Activated CD4-positive, alpha-beta memory T cell treated with anti-CD3 and anti-CD28 coated beads, Interleukin-2, amount 10 ng/mL, durations not matched to agents 7 days and 5 days (primary cell): ENCODE measurements around the gene NAT9. TPM values are rescaled to one million over a fixed set of nuclear protein-coding genes. Genes with fewer than 3 reads are reported as not detected.

Experiments
- CTCF ChIA-PET: fragments of 350-600 bp; sonication (Branson Sonifier 250); formaldehyde crosslinking; loops from one replicate; lab custom pipeline; 2021; ENCODE audit warnings: antibody characterized with exemption, inconsistent platforms; lab: Charles Lee
- POLR2A ChIA-PET: fragments of 350-600 bp; sonication (Branson Sonifier 250); formaldehyde crosslinking; loops from one replicate; lab custom pipeline; 2021; ENCODE audit warnings: antibody characterized with exemption; lab: Charles Lee
- DNase-seq: peaks from one replicate; pipeline ENCODE4 v3.0.0-alpha.2; 2020
- H3K27ac Mint-ChIP-seq: one replicate; pipeline ENCODE4 v1.8.0; 2021; ENCODE audit warnings: mild to moderate bottlenecking, mixed read lengths
- H3K27me3 Mint-ChIP-seq: one replicate; pipeline ENCODE4 v1.8.0; 2021; ENCODE audit warnings: mixed read lengths
- H3K36me3 Mint-ChIP-seq: one replicate; pipeline ENCODE4 v1.8.0; 2021; ENCODE audit warnings: low read depth, mixed read lengths
- H3K4me1 Mint-ChIP-seq: one replicate; pipeline ENCODE4 v1.8.0; 2021; ENCODE audit warnings: mixed read lengths
- H3K4me3 Mint-ChIP-seq: one replicate; pipeline ENCODE4 v1.8.0; 2021; ENCODE audit warnings: mild to moderate bottlenecking, mixed read lengths
- H3K9me3 Mint-ChIP-seq: one replicate; pipeline ENCODE4 v1.8.0; 2021; ENCODE audit warnings: mixed read lengths
- total RNA-seq, 2 experiments: library from RNA; stranded (reverse); gene quantifications; one replicate each; pipeline ENCODE4 v1.2.3, GENCODE V29; 2021

The NAT9 gene
- total RNA-seq, 2 experiments from 2014 or later = 32.1 to 32.3 TPM

DNA sequence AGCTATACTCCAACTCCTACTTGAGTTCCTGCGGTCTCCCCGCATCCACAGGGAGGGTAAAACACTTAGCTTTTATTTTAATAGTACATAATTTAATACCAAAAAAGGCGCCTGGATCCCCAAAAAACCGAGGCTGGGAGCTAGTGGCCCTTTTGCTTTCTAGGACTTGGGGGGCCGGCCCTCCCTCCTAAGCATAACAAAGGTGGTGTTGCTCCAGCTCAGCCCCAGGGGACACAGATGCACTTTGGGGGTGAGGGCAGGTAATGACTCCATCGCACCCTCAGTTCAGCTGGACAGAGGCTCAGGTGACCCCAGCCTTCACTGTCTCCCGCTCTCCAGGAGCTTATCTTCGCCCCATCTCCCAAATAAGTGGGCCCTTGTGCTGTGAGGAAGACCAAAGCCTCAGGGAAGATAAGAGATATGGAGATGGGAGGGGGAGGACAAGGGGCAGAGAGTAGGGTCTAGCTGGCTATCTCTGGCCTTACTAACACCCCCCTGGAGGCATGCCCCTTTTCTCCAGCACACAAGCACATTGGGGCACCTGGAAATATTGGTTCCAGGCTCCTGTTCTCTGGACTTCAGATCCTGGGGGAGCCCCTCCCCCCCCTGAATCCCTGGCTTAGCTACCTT lies 30.5 kb downstream of the NAT9 start:
- H3K4me1 Mint-ChIP-seq = peaks cover 65% of the 10 kb centered on the region
- no peaks in the 10 kb centered on the region for H3K27me3 Mint-ChIP-seq
- peaks cover 40% of the 10 kb centered on the region for H3K36me3 Mint-ChIP-seq
- POLR2A ChIA-PET = interaction anchor here (0.7 to 9.2 kb wide), 14 partner anchors 8 to 127 kb away, joined by 3 to 98 read pairs (median 6); partner anchors contain the start of genes FDXR, NAT9 and RAB37
- no peak for DNase-seq
- CTCF ChIA-PET = interaction anchor here (0.9 to 4.7 kb wide), 19 partner anchors 8 to 215 kb away, joined by 3 to 77 read pairs (median 8); partner anchors contain the start of genes FDXR, NAT9 and RAB37
- no peaks in the 10 kb centered on the region for H3K9me3 Mint-ChIP-seq
- H3K27ac Mint-ChIP-seq = no peak overlapping the region
- H3K4me3 Mint-ChIP-seq = no peak overlapping the region

DNA sequence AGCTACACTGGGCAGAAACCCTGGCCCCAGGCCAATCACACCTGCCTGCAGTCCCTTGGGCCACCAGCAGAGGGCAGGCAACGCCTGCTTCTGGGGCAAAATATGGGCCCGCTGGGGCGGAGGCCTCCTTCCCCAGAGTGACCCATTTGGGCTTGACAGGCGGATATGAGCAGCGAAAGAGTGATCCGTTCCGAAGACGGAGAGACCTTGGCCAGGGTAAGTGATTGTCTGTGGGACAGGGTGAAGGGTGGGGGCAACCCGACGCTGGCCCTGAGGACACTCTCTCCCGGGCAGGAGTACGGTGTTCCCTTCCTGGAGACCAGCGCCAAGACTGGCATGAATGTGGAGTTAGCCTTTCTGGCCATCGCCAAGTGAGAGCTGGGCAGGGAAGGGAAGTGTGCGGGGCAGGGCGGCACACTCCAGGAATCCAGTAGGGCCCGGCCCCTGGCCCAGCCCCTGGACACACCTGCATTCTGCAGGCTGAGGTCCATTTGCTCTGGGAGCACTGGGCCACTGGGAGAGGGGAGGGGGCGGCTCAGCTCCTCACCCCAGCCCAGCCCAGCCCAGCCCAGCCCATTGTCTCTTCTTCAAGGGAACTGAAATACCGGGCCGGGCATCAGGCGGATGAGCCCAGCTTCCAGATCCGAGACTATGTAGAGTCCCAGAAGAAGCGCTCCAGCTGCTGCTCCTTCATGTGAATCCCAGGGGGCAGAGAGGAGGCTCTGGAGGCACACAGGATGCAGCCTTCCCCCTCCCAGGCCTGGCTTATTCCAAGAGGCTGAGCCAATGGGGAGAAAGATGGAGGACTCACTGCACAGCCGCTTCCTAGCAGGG lies 31.2 kb downstream of the NAT9 start:
- Mint-ChIP-seq H3K27ac (peak overlapping the region; percentile 91), H3K4me3 (peak overlapping the region; percentile 8), H3K9me3 (no peaks in the 10 kb centered on the region), H3K36me3 (peaks cover 33% of the 10 kb centered on the region), H3K4me1 (peaks cover 72% of the 10 kb centered on the region), H3K27me3 (no peaks in the 10 kb centered on the region)
- DNase-seq = peak; percentile 89
- ChIA-PET POLR2A (interaction anchor here (0.8 to 9.2 kb wide), 11 partner anchors 9 to 128 kb away, joined by 3 to 98 read pairs (median 6); partner anchors contain the start of genes FDXR and NAT9), CTCF (interaction anchor here (0.5 to 4.7 kb wide), 23 partner anchors 8 to 235 kb away, joined by 3 to 77 read pairs (median 6); partner anchors contain the start of genes FDXR, NAT9 and RAB37)

DNA sequence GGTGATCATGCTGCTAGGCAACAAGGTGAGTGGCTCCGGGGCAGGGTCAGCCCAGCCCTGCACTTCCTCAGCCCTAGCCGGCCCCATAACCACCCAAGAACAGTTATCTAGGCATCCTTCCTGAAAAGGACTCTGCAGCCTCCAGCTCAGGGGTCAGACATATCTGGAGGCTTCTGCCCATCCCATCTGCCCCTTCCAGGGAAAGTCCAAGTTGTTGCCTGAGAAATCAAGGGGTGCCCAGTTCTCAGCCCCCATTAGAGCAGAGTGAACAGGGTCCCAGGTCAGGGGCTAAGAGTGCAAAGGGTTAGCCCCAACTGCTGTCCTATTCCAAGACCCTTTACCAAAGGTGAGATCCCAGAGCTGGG lies 31.8 kb downstream of the NAT9 start:
- Mint-ChIP-seq H3K4me1 (peaks cover 78% of the 10 kb centered on the region), H3K27me3 (no peaks in the 10 kb centered on the region), H3K36me3 (peaks cover 28% of the 10 kb centered on the region), H3K27ac (peak overlapping the region; percentile 91), H3K9me3 (no peaks in the 10 kb centered on the region), H3K4me3 (no peak overlapping the region)
- ChIA-PET CTCF (interaction anchor here (0.5 to 4.7 kb wide), 12 partner anchors 7 to 236 kb away, joined by 3 to 77 read pairs (median 22); partner anchors contain the start of genes NAT9 and RAB37), POLR2A (interaction anchor here (1.2 to 9.2 kb wide), 6 partner anchors 10 to 128 kb away, joined by 3 to 98 read pairs (median 12); partner anchors contain the start of genes FDXR and NAT9)
- DNase-seq = no peak

DNA sequence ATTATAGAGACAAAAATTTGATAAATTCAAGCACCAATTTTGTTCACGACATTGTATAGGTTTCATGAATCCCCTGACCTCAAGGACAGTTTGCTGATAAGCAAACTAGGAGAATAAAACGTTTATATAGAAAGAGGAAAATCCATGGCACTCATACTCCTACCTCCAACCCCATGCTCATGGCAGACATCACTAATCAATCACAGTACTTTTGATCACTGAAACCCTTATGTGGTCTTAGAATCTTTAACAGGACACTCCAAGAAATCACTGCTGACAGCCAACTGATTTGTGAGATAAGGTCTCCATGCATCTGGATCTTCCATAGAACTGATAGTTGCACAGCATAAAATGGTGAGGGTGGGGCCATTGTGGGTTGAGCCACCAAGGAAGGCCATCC lies 32.4 kb downstream of the NAT9 start:
- Mint-ChIP-seq H3K4me1 (peaks cover 84% of the 10 kb centered on the region), H3K27ac (peak overlapping the region; percentile 91), H3K9me3 (no peaks in the 10 kb centered on the region), H3K27me3 (no peaks in the 10 kb centered on the region), H3K4me3 (no peak overlapping the region), H3K36me3 (peaks cover 33% of the 10 kb centered on the region)
- ChIA-PET POLR2A (interaction anchor here (4.5 to 9.2 kb wide), 2 partner anchors 16 to 32 kb away, joined by 15 to 98 read pairs; partner anchors contain the start of gene NAT9), CTCF (interaction anchor here (0.9 to 4.7 kb wide), 8 partner anchors 14 to 118 kb away, joined by 4 to 77 read pairs (median 30); partner anchors contain the start of gene NAT9)
- no peak for DNase-seq

DNA sequence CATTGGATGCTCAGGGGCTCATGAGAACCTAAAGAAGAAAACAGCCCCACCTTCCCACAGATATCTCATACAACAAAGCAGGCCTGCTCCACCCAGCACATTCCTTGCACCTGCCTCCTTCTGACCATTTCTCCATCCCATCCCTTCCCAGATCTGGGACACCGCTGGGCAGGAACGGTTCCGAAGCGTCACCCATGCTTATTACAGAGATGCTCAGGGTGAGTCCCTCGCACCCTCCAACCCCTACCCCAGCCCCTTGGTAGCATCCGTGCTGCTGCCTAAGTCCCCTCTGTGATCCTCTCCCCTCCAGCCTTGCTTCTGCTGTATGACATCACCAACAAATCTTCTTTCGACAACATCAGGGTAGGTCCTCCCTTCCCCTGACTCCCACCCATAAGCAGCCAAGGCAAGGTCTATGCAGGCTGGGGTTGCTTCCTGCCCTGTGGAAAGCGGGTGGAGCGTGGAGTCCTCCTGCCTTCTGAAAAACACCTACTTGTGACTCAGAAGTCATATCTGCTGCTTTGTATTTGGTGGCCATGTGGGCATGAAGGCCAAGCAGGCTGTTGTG lies 33.1 kb downstream of the NAT9 start:
- ChIA-PET POLR2A (interaction anchor here (0.8 to 2.8 kb wide), 9 partner anchors 8 to 130 kb away, joined by 3 to 18 read pairs (median 4); partner anchors contain the start of genes FDXR and NAT9), CTCF (interaction anchor here (0.7 to 2.8 kb wide), 11 partner anchors 8 to 219 kb away, joined by 3 to 39 read pairs (median 10); partner anchors contain the start of gene NAT9)
- peaks cover 31% of the 10 kb centered on the region for H3K36me3 Mint-ChIP-seq
- peak overlapping the region; percentile 54 for H3K4me3 Mint-ChIP-seq
- DNase-seq = no peak
- H3K4me1 Mint-ChIP-seq = peaks cover 91% of the 10 kb centered on the region
- no peaks in the 10 kb centered on the region for H3K9me3 Mint-ChIP-seq
- H3K27ac Mint-ChIP-seq = peak overlapping the region; percentile 91
- H3K27me3 Mint-ChIP-seq = no peaks in the 10 kb centered on the region

DNA sequence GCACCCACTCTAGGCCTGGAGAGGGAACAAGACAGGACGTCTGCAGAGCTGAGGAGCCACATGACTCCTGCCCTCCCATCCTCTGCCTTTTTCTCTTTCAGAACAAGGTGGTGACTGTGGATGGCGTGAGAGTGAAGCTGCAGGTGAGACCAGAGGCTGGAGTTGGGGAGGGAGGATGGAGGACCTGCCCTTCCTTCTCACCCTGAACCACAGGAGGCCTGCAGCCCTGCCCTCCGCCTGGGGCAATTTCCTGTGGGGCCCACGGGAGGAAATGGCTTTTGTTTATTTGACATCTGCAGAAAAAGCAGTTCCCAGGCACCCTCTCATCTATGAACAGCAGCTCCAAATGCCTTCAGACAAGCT lies 34.0 kb downstream of the NAT9 start:
- Mint-ChIP-seq H3K36me3 (peaks cover 31% of the 10 kb centered on the region), H3K27ac (peak overlapping the region; percentile 91), H3K4me1 (peaks cover 91% of the 10 kb centered on the region), H3K9me3 (no peaks in the 10 kb centered on the region), H3K27me3 (no peaks in the 10 kb centered on the region), H3K4me3 (peak overlapping the region; percentile 69)
- peak; percentile 84 for DNase-seq
- ChIA-PET CTCF (interaction anchor here (0.6 to 2.8 kb wide), 15 partner anchors 9 to 220 kb away, joined by 3 to 39 read pairs (median 4); partner anchors contain the start of gene NAT9), POLR2A (interaction anchor here (0.7 to 2.8 kb wide), 10 partner anchors 9 to 131 kb away, joined by 3 to 18 read pairs (median 4); partner anchors contain the start of genes FDXR and NAT9)

DNA sequence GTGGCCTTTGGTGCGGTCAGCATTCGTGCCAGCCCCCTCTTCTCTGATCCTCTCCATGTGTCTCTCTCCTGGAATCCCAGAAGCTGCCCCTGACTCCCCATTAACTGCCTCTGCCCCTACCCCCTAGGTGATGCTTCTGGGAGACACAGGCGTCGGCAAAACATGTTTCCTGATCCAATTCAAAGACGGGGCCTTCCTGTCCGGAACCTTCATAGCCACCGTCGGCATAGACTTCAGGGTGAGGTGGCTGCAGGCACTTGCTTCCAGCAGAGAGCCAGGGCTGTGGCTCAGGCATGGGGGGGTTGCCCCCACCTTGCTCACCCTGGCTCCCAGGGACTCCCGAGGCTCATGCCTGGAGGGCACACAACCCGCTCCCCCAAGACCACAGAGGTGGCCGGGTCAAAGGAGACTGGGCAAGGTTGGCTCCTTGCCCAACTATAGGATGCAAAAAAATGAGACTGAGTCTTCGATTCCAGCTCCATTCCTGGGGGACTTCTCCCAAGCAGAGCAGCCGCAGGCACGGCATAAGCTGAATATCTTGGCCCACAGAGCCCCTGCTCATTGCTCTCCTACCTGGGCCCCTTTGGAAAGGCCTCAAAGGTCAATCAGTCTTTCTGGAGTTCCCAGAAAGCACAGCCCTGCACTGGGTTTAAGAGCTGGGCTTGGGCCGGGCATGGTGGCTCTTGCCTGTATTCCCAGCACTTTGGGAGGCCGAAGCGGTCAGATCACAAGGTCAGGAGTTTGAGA lies 35.3 kb downstream of the NAT9 start:
- no peak for DNase-seq
- peaks cover 86% of the 10 kb centered on the region for H3K4me1 Mint-ChIP-seq
- H3K9me3 Mint-ChIP-seq = no peaks in the 10 kb centered on the region
- peaks cover 31% of the 10 kb centered on the region for H3K36me3 Mint-ChIP-seq
- no peak overlapping the region for H3K4me3 Mint-ChIP-seq
- H3K27ac Mint-ChIP-seq = peak overlapping the region; percentile 91
- ChIA-PET CTCF (interaction anchor here (1.1 to 2.8 kb wide), 8 partner anchors 10 to 217 kb away, joined by 3 to 39 read pairs (median 12); no protein-coding TSS in a partner anchor), POLR2A (interaction anchor here (0.7 to 2.8 kb wide), 7 partner anchors 10 to 132 kb away, joined by 3 to 18 read pairs (median 8); partner anchors contain the start of gene FDXR)
- H3K27me3 Mint-ChIP-seq = peaks cover 5% of the 10 kb centered on the region

DNA sequence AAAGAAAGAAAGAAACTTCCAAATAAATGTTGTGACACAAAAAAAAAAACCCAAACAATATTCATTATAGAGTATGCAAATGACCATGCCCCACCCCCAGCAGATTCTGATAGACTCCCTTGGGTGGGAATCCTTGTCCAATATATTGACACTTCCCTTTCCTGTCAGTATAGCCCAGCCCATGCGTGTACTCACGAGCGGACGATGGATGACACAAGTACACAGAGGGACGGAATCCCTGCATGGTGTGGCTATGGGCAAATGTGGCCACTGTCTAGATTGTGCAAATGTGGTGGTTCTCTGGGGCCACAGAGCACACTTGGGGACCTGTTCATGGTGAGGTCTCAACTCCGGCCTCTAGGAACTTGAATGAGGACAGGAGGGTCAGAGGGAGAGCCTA lies 36.0 kb downstream of the NAT9 start:
- POLR2A ChIA-PET = no interaction called here
- H3K4me1 Mint-ChIP-seq = peaks cover 86% of the 10 kb centered on the region

DNA sequence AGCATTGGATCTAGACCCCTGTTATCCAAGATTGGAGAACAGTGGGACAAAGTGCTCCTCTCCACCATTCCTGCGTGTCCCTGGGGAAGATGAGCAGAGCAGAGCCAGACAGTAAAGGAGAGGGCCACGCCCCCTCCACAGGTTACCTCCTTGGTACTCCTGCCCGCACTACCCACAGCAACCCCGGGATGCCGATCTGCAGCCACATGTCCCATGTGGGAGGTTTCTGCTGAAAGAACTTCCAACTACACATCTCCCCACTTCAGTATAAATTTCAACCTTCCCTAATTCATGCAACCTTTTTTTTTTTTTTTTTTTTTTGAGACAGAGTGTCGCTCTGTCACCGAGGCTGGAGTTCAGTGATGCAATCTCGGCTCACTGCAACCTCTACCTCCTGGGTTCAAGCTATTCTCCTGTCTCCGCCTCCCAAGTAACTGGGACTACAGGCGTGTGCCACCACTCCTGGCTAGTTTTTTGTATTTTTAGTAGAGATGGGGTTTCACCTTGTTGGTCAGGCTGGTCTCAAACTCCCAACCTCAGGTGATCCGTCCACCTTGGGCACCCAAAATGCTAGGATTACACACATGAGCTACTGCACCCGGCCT lies 36.8 kb downstream of the NAT9 start:
- Mint-ChIP-seq H3K9me3 (no peaks in the 10 kb centered on the region), H3K27ac (peak overlapping the region; percentile 89), H3K4me3 (peak overlapping the region; percentile 87), H3K4me1 (peaks cover 79% of the 10 kb centered on the region), H3K27me3 (peaks cover 5% of the 10 kb centered on the region), H3K36me3 (peaks cover 28% of the 10 kb centered on the region)
- CTCF ChIA-PET = interaction anchor here (0.5 to 6.2 kb wide), 9 partner anchors 7 to 273 kb away, joined by 3 to 255 read pairs (median 6); partner anchors contain the start of genes MRPL58 and NHERF1
- POLR2A ChIA-PET = interaction anchor here (1.0 to 4.6 kb wide), 11 partner anchors 8 to 777 kb away, joined by 3 to 44 read pairs (median 14); partner anchors contain the start of genes CD300A, FDXR, NAT9 and TSEN54
- DNase-seq = peak; percentile 51

More for the DNA sequence above, 36.0 kb downstream of the NAT9 start:
- Mint-ChIP-seq H3K27ac (peak overlapping the region; percentile 61), H3K27me3 (peaks cover 5% of the 10 kb centered on the region), H3K36me3 (peaks cover 31% of the 10 kb centered on the region), H3K9me3 (no peaks in the 10 kb centered on the region), H3K4me3 (no peak overlapping the region)
- CTCF ChIA-PET = interaction anchor here (1.2 to 6.2 kb wide), 3 partner anchors 15 to 83 kb away, joined by 4 to 255 read pairs (median 93); no protein-coding TSS in a partner anchor
- no peak for DNase-seq

DNA sequence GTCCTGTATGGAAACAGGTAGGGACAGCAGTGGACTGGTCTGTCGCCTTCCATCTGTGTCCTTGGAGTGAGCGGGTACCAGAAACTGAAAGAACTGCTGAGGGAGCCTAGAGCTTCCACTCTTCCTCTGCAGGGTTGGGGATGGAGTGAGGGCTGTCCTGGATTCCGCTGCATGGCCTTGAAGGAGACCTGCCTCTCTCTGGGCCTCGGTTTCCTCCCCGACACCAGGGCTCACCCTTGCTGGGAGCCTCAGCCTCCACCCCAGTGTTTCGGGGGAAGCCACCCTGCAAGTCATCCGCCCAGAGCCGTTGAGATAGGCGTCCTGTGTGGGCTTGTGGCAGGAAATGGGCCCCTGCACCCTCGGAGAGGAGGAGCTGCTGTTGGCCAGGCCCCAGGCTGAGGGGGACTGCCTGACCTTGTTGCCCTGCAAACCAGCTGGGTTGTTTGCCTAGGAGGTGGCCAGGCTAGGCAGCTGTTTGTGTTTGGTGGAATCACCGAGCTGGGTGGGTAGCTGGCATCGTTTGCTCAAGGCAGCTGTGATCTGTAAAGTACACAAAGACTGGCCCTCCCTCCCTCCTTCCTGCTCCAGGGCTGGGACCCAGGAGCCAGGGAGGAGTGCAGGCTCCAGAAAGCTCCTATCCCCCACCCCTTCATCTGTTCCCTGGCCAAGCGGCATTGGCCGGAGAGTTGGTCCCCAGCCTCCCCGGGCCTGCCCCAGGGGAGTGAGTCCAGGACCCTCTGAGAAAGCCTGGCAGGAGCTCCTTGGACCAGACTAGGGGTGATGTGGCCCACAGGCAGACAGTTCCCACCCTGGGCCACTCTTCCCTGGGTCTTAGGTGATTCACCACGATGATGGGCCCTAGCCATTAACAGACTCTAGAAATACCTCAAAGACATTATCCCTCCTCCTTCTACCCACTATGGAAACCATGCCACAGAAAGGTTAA lies 37.8 kb downstream of the NAT9 start:
- H3K4me1 Mint-ChIP-seq = peaks cover 69% of the 10 kb centered on the region
- peak; percentile 92 for DNase-seq
- peak overlapping the region; percentile 87 for H3K4me3 Mint-ChIP-seq
- H3K27ac Mint-ChIP-seq = peak overlapping the region; percentile 89
- H3K27me3 Mint-ChIP-seq = peaks cover 5% of the 10 kb centered on the region
- ChIA-PET CTCF (interaction anchor here (0.5 to 6.2 kb wide), 39 partner anchors 8 to 272 kb away, joined by 3 to 255 read pairs (median 5); partner anchors contain the start of genes CD300A, FDXR, NAT9 and NHERF1), POLR2A (interaction anchor here (0.6 to 4.6 kb wide), 20 partner anchors 9 to 778 kb away, joined by 3 to 44 read pairs (median 4); partner anchors contain the start of genes CD300A, FDXR, NAT9 and TSEN54)
- H3K36me3 Mint-ChIP-seq = peaks cover 18% of the 10 kb centered on the region
- H3K9me3 Mint-ChIP-seq = no peaks in the 10 kb centered on the region
